Right lobe of liver (tissue), 6 donors: ENCODE measurements around the gene ZNF768. TPM values are rescaled to one million over a fixed set of nuclear protein-coding genes. Genes with fewer than 3 reads are reported as not detected.

Source experiments
- ATAC-seq, 4 donors: fragments of 200-7000 bp; cut with Tn5 transposase; one replicate each; pipeline ENCODE4 v1.9.1; 2020; ENCODE audit warnings: mild to moderate bottlenecking in 4 of 4, moderate library complexity in 4 of 4
- DNase-seq, 3 donors: peaks; one replicate each; pipeline ENCODE4 v3.0.0-alpha.2; 2020
- H3K27ac ChIP-seq, 3 donors: fragments of 200-600 bp; one replicate each; pipeline ENCODE4 v1.8.0; 2022
- H3K27me3 ChIP-seq, 2 donors: fragments of 200-600 bp; one replicate each; pipeline ENCODE4 v1.8.0; 2022
- H3K36me3 ChIP-seq, 4 donors: fragments of 200-600 bp; sonication (generic) in 1 of 4; one replicate each; pipeline versions ENCODE4 v1.5.1 to v1.8.0; 2017 to 2022; ENCODE audit warnings: control low read depth in 1 of 4
- H3K4me1 ChIP-seq, 4 donors: fragments of 200-600 bp; sonication (generic) in 1 of 4; one replicate each; pipeline versions ENCODE4 v1.5.1 to v1.8.0; 2017 to 2022; ENCODE audit warnings: control low read depth in 1 of 4
- H3K4me3 ChIP-seq, 3 donors: fragments of 200-600 bp; one replicate each; pipeline ENCODE4 v1.8.0; 2022
- H3K9me3 ChIP-seq, 4 donors: fragments of 200-600 bp; sonication (generic) in 1 of 4; one replicate each; pipeline versions ENCODE4 v1.5.1 to v1.8.0; 2017 to 2022; ENCODE audit warnings: control low read depth in 1 of 4
- CTCF ChIP-seq, 4 donors: fragments of 200-600 bp in 3 of 4; fragments of 450-650 bp in 1 of 4; IDR thresholded peaks; one replicate each; pipeline versions ENCODE4 v1.5.1 to v1.8.0; 2016 to 2022; ENCODE audit warnings: antibody characterized with exemption in 4 of 4, mild to moderate bottlenecking in 2 of 4
- POLR2A ChIP-seq: fragments of 450-650 bp; IDR thresholded peaks from one replicate; pipeline ENCODE4 v1.6.1; 2017; ENCODE audit warnings: antibody characterized with exemption, mild to moderate bottlenecking
- WGBS: methylation state at CpG from one replicate; pipeline ENCODE4 v1.1.6; 2018; ENCODE audit warnings: low coverage, low lambda C conversion rate; ENCODE audit not compliant: insufficient coverage; ENCODE audit errors: missing lambda C conversion rate; 5-methylcytosine and 5-hydroxymethylcytosine counted together
- intact Hi-C, 2 donors: fragments of 100-400 bp; cut with DNase I; formaldehyde crosslinking; loops; one replicate each; pipeline versions ENCODE4 v1.11.2 to v1.14.1; 2022
- long read RNA-seq: library from polyadenylated mRNA; unstranded; transcript quantifications from one replicate; pipeline ENCODE4 v2.0.0, GENCODE V29; 2019
- total RNA-seq, 6 experiments: library from RNA; depleted of rRNA in 2 of 6; stranded (reverse); fragments of >200 nt in 2 of 6; fragmentation: NEBNext Ultra II Directional in 3 of 6; extraction: Animal tissue kit (Norgen Biotek cat#: 25700) in 3 of 6; gene quantifications; one replicate each; pipeline versions ENCODE4 v1.1.0 to v1.2.4, GENCODE V29; 2016 to 2023
- donor health status: DM: no; HTN: yes; CAD: no.
- donor health status: DM: no; HTN: no; CAD: no.
- donor health status: DM: no; HTN: no; CAD: no.
- donor health status: DM: no; HTN: yes; CAD: no.
- donor health status: DM: no; HTN: yes; CAD: no.

Gene ZNF768
- 10 to 100 TPM; 14.7 to 21.2 (median 18.8) TPM for total RNA-seq
- long read RNA-seq: 0 reads

- ATAC-seq (peak; percentile 16 to 50 (median 36)), DNase-seq (peak in 2 of 3 donors; percentile 42 to 71)
- Histone ChIP-seq H3K4me3 (peak within 1 kb of the TSS; percentile 76 to 89 (median 86)), H3K36me3 (peaks cover 0 to under 1% (median 0%) of the 10 kb centered on the region in 4 donors), H3K9me3 (no peaks in the 10 kb centered on the region), H3K27me3 (no peaks in the 10 kb centered on the region), H3K27ac (peak within 1 kb of the TSS; percentile 83 to 99 (median 96)), H3K4me1 (peaks cover 0 to 38% (median 12%) of the 10 kb centered on the region in 4 donors)
- intact Hi-C loops: loop anchor here in 1 of 2 donors (10.0 kb wide), 1 partner anchor 91 kb away; the partner anchor contains the start of gene DCTPP1
- WGBS: 0% methylated on average over 3 of the region's 73 CpGs
- TF ChIP-seq CTCF (IDR thresholded peaks at IDR 0.05): no peak
- no peak for TF ChIP-seq POLR2A
Measured at GRCh38 chr16:30526137-30526822, at the start of gene ZNF768. ZNF768 (minus strand) TSS chr16:30526566; CDS start chr16:30526413, 153 bp downstream.

GRCh38 chr16:30574678-30575077, 48.3 kb upstream of the ZNF768 start:
- Histone ChIP-seq H3K4me3 (no peak overlapping the region), H3K36me3 (no peaks in the 10 kb centered on the region), H3K27ac (no peak overlapping the region), H3K9me3 (no peaks in the 10 kb centered on the region), H3K27me3 (no peaks in the 10 kb centered on the region), H3K4me1 (peaks cover 0 to 12% (median 0%) of the 10 kb centered on the region in 4 donors)
- WGBS: 67% methylated on average over 1 of the region's 1 CpG
- ATAC-seq (no peak), DNase-seq (no peak)
- intact Hi-C loops: no loop called here
- TF ChIP-seq POLR2A (no peak), CTCF (IDR thresholded peaks at IDR 0.05) (no peak)

GRCh38 chr16:30571445-30572322, 45.3 kb upstream of the ZNF768 start, which contains the start of gene ZNF688:
ZNF688 (minus strand) TSS chr16:30571714; CDS start chr16:30571629, 85 bp downstream.
- H3K4me1 ChIP-seq: peaks cover 0 to 12% (median under 1%) of the 10 kb centered on the region in 4 donors
- intact Hi-C loops: no loop called here
- TF ChIP-seq CTCF (IDR thresholded peaks at IDR 0.05) (no peak), POLR2A (peak; percentile 53)

GRCh38 chr16:30570636-30571444, 44.5 kb upstream of the ZNF768 start:
- 21% methylated on average over 7 of the region's 22 CpGs for WGBS
- no peaks in the 10 kb centered on the region for H3K27me3 ChIP-seq
- intact Hi-C loops: no loop called here
- peaks cover 0 to 12% (median under 1%) of the 10 kb centered on the region in 4 donors for H3K4me1 ChIP-seq
- H3K27ac ChIP-seq: peak overlapping the region; percentile 89 to 94 (median 91)
- no peaks in the 10 kb centered on the region for H3K36me3 ChIP-seq
- H3K4me3 ChIP-seq: peak overlapping the region; percentile 64 to 77 (median 72)
- DNase-seq (peak in 2 of 3 donors; percentile 37 to 52), ATAC-seq (peak in 3 of 4 donors; percentile 1 to 11 (median 1))
- TF ChIP-seq POLR2A (no peak), CTCF (IDR thresholded peaks at IDR 0.05) (no peak)
- H3K9me3 ChIP-seq: no peaks in the 10 kb centered on the region

More at GRCh38 chr16:30571445-30572322, 45.3 kb upstream of the ZNF768 start, which contains the start of gene ZNF688:
- Histone ChIP-seq H3K9me3 (no peaks in the 10 kb centered on the region), H3K4me3 (peak within 1 kb of the TSS; percentile 64 to 77 (median 72)), H3K27me3 (no peaks in the 10 kb centered on the region), H3K36me3 (no peaks in the 10 kb centered on the region), H3K27ac (peak within 1 kb of the TSS; percentile 89 to 94 (median 91))
- 0% methylated on average over 16 of the region's 67 CpGs for WGBS
- peak; percentile 91 to 92 (median 92) for DNase-seq
- peak; percentile 75 to 87 (median 84) for ATAC-seq
